DOHH2 (cell line): ENCODE results near the gene SEMA3D.

ENCODE experiments used
- EZH2phosphoT487 ChIP-seq: fragments of 200-600 bp; sonication (generic); IDR thresholded peaks from 2 replicates; pipeline ENCODE4 v1.6.1; 2017; ENCODE audit warnings: borderline replicate concordance, mild to moderate bottlenecking, antibody characterized with exemption, low read length, moderate library complexity, mixed read lengths
- TF ChIP-seq, protein P1 (sequence below): fragments of 200-600 bp; sonication (generic); IDR thresholded peaks from one replicate; pipeline ENCODE4 v1.5.1; 2014; ENCODE audit warnings: antibody characterized with exemption, mild to moderate bottlenecking, low read depth, low read length; ENCODE audit not compliant: poor library complexity, severe bottlenecking

DNA sequence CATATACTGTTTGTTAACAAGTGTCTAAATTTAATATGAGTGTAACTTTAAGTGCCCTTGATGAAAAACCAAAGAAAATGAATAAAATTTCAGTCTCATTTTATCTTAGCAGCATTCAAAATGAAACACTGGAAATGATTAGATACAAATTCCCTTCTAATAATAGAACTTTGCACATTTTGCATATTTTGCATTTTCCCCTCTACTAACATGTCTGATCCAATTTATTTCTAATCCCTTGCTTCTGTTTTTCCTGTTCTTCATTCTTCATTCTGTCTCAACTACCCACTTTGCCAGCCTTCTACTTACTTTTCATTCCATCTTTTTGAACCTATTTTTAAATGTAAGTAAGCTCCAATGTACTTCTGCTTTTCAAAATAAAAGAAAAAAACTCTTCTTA is 42.7 kb upstream of the SEMA3D start:
- TF ChIP-seq, protein P1, sequence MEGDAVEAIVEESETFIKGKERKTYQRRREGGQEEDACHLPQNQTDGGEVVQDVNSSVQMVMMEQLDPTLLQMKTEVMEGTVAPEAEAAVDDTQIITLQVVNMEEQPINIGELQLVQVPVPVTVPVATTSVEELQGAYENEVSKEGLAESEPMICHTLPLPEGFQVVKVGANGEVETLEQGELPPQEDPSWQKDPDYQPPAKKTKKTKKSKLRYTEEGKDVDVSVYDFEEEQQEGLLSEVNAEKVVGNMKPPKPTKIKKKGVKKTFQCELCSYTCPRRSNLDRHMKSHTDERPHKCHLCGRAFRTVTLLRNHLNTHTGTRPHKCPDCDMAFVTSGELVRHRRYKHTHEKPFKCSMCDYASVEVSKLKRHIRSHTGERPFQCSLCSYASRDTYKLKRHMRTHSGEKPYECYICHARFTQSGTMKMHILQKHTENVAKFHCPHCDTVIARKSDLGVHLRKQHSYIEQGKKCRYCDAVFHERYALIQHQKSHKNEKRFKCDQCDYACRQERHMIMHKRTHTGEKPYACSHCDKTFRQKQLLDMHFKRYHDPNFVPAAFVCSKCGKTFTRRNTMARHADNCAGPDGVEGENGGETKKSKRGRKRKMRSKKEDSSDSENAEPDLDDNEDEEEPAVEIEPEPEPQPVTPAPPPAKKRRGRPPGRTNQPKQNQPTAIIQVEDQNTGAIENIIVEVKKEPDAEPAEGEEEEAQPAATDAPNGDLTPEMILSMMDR = no peak
- no peak for TF ChIP-seq EZH2phosphoT487
